GM21528 (cell line): ENCODE data around the gene AKAP1.

Experiments
- ATAC-seq: cut with Tn5 transposase; IDR thresholded peaks from one replicate; pipeline ENCODE4 v1.9.1; 2021; ENCODE audit warnings: mild to moderate bottlenecking, moderate library complexity; ENCODE audit not compliant: unreplicated experiment, low FRiP score

AKAP1 gene

DNA sequence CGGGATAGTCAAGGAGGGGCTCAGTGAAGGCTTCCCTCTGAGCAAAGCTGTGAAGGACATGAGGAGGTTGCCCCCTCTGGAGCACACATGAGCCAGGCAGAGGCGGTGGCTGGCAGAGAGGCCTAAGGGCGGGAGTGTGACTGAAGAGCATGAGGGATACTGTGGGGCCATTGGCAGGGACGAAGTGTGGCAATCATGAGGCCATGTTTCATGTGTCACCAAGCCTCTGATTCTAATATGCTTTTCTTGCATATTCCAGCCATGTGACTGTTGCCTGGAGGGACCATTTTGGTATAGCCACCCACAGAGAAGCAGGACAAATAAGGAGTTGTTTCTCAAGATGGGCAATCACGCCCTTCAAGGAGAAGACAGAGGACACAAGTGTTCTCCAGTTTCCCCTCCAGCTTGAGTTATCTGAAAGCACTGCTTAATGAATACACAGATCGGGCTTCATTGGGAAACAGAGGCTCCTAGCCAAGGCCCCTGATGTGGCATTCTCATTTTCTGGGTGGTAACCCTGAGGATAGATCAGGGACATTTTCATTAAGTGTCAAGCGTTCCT lies 68.0 kb downstream of the AKAP1 start:
- no peak for ATAC-seq

DNA sequence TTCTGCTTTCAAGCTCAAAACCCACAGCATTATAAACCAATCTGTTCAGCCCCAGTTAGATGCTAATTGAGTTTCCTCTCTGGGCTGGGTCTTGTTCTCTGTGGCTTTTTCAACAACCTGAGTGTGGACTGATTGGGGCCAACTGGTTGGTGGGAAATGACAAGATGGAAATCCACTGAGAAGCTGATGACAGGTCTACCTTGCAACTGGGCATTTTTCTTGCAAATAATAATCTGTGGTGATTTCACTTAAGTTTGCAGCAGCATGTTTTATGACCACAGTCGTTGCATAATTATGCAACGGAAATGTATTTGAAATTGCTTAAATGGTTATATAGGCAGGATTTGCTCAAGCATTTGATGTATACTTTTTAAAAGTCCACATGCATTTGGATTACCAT lies 69.9 kb downstream of the AKAP1 start:
- no peak for ATAC-seq

- ATAC-seq = no peak
Measured at GRCh38 chr17:57158325-57158724, 73.3 kb downstream of the AKAP1 start.

DNA sequence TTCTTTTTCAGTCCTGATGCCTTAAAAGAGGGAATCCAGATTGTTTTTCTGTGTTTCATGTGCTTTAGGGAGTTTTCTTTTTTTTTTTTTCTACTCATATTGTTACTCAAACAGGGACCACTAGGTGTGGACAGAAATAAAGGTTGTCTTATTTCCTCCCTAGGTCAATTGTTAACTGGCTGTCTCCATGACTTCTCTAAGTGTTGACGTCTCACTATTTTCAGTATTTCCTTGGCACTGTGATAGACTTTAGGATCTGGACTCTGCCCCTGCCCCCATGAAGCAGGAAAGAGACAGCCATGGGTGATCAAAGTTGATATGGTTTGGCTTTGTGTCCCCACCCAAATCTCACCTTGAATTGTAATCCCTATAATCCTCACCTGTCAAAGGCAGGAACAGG lies 73.7 kb downstream of the AKAP1 start:
- no peak for ATAC-seq

DNA sequence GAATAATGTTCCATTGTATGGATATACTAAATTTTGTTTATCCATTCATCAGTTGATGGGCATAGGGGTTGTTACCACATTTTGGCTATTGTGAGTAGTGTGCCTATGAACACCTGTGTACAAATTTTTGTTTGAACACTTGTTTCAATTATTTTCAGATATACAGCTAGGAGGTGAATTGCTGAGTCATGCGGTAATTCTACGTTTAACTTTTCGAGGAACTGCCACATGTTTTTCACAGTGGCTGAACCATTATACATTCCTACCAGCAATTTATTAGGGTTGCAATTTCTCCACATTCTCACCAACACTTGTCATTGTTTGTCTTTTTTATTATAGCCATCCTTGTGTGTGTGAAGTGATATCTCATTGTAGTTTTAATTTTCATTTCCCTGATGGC lies 75.6 kb downstream of the AKAP1 start:
- ATAC-seq = no peak

GRCh38 chr17:57164814-57165213 lies 79.8 kb downstream of the AKAP1 start:
- no peak for ATAC-seq

DNA sequence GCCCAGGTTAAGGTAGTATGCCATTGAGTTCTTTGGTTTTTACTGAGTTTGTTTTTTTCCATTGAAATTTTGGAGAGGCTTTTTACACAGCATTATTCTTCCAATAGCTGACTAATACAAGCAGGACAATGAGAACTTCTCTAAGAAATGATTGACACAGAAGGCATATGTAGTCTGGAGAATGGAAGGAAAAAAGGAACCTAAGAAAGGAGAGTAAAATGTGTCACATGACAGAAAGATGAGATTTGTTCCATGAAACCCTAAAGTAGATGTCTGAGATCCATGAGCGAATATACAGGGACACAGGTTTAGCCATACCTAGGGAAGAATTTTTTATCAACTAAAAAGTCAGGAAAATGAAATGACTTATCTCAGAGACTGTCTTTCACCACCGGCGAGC lies 80.7 kb downstream of the AKAP1 start:
- ATAC-seq = no peak

DNA sequence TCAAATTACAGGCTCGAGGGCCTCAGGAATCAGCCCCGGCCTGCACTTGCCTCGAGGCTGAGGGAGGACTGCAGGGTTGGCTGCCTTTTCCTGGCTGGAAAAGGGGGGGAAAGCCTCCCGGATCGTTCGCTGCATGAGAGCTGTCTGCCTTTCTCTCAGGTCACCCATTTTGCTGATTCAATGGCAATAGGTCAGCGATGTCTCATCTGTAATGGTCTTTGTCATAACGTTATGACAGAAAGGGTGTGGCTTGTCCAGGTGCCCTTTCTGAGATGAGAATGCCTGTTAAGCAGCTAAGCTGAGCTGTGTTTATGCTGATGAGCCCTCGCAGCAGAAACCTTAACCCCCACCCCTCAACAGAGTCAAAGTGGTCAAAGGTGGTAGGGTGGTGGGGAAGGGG lies 81.8 kb downstream of the AKAP1 start:
- no peak for ATAC-seq

DNA sequence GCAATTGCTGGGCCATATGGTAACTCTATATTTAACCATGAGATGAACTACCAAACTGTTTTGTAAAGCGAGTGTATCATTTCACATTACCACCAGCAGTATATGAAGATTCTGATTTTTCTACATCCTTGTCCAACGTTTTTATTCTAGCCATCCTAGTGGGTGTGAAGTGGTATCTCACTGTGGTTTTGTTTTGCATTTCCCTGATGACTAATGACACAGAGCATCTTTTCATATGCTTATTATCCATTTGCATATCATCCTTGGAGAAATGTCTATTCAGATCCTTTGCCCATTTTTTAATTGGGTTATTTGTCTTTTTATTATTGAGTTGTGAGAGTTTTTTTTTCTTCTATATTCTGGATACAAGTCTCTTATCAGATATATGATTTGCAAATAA lies 83.6 kb downstream of the AKAP1 start:
- ATAC-seq = no peak

GRCh38 chr17:57170866-57171265 lies 85.8 kb downstream of the AKAP1 start:
- no peak for ATAC-seq
